ENCODE measurements around the gene PITX3.
A peak's percentile ranks its signal among the peaks of the same experiment; 100 is the strongest.
"Not testable (repeated sequence)": the region's sequence is repeated elsewhere in the genome, so short reads cannot be mapped to it uniquely, and the experiment has no call there.

PITX3 gene

DNA sequence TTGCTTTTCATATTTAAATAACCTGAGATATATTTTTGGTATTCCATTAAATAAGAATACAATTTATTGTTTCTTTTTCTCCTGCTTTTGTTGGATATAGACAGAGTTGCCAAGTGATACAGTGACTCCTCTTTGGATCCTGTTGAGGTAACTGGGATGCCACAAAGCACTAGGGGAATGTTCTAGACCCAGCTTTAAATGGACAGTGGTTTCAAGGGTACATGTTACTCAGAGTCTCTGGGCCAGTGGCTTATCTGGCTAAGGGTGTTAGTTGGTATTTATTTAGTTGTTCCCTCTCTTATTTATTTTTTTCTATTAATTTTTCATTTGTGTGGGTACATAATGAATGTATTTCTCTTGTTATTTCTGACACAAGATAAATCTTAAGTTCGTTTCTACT, 13.1 kb upstream of the PITX3 start:
- DNase-seq, result no peak

DNA sequence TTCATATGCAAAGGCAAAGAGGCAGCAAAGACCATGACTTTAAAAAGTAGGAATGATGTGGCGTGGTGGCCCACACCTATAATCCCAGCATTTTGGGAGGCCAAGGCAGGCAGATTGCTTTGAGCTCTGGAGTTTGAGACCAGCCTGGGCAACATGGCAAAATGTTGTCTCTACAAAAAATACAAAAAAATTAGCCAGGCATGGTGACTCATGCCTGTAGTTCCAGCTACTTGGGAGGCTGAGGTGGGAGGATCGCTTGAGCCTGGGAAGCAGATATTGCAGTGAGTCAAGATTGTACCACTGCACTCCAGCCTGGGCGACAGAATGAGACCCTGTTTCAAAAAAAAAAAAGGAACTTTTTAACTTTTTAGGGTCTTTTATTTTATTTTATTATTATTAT, 11.2 kb upstream of the PITX3 start:
- not testable (repeated sequence) for DNase-seq

DNA sequence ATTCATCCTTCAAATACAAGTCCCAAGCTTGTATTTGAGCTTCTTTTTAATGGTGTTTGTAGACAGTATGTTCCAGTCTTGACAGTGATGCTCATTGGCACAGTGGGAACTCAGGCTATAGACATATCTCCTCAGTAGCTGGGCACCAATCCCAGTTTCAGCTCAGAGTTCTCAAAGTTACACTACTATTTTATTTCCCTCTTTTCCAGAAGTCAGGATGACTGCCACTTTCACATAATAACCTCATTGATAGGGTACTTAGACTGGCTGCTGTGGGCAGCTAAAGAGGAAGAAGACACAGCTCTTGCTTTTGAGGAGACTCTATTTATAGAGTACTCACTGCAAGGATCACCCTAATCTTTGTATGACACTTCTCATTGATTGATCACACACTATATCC, 6.4 kb upstream of the PITX3 start:
- no peak for DNase-seq

DNA sequence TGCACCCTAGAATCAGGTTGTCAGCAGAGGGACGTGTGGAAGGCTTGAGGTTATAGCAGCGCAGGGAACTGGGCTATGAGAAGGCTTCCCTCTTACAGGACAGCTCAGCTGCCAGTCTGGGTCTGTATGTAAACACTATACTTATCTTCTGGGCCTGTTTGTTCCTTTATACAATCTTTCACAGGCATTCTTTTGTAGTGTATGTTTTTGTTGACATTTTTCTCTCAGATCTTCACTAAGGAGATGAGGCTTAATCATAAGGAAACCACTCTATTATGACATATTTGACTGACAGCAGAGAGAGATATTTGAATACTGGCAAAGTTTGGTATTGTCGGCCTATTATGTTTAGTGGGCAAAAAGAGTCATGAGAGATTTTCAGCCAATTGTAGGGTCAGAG, 4.9 kb upstream of the PITX3 start:
- no peak for DNase-seq

DNA sequence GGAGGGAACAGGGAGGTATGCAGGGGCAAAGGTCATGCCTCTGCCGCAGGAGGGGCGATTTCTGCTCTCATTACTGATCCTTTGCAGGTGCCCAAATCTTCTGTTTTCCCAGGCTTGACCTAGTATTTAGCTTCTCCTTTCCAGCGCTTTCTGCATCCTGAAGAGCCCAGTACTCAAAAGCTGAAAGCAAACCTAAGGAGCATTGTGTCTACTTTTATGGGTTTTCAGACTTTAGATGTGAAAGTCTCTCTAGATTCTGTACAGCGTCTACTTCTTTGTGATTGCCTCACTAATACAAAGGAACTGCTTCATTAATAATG, 4.6 kb upstream of the PITX3 start:
- DNase-seq, result no peak

DNA sequence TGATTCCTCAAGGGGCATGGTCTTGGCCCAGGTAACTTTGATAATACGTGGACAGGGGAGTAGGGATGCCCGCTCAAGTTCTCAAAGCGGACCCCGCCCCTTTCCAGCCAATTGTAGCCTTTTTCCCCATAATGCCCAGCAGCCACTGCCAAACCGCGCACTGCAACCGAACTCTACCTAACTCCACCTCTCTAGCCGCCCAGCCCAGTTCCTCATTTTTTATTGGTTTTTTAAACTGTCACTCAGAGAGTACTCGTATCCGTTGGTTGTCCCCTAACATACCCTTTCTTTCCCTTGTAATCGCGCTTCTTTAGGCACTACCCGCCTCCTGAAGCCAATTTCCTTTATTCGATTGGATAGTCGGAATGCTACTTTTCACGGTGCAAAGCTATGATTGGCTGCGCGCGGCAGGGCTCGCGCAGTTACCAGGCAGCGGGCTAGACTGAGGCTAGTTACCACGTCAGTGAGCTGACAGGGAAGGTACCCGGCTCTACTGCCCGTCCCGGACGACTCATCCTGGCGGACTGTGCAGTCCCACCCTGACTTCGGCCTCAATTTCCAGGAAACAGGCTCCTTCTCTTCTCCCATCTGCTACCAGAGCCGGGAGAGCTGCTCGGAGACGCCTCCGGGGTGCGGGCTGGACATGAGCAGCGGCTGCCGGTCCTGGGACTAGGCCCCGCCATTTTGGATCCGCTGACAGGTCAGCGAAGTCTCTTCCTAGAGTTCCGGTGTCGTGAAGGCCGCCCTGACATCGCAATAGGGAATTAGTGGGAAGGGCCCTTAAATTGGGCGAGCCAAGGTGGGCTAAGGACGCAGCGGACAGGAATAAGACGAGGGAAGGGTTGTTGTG, 4.0 kb upstream of the PITX3 start, which contains the start of gene GBF1:
Gene GBF1 (plus strand): TSS at position 451 of the 850 bp plus-strand sequence. CDS start 13,407 bp downstream, outside the sequence.
- peak; percentile 99 for DNase-seq

DNA sequence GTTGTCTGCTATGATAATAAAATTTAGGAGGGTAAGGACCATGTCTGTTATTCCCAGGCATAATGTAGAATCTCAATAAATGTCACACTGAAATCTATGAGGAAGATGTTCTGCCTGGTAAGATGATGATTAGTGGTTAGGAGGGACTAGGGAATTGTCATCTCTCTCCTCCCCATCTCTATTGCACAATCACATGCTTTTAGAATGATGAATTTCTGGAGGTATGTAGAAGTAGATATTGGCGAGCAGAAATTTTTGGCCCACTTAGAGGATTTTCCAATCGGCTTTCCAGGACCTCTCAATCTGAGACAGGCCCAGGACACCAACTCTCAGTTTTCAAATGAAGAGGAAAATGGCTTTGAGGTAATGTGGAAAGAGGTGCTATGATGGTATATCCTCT, 2.0 kb upstream of the PITX3 start:
- DNase-seq, result no peak

DNA sequence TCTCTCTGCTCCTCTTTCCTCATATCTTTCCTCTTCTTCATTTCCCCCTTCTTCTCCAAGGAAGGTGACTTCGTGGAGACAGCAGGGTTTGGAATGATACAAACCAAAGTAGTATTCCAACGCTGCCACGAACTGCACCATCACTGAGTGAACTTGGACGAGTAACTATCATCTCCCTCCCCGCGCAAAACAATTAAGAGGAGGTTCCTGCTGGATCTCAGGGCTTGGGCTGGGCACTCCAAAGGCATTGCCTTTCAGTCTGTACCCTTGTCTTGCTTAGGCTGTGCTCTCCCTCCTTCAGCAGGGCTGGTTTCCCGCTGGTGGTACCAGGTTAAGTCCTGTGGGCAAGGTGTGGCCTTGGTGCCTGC, 790 bp upstream of the PITX3 start:
- DNase-seq, result no peak

DNA sequence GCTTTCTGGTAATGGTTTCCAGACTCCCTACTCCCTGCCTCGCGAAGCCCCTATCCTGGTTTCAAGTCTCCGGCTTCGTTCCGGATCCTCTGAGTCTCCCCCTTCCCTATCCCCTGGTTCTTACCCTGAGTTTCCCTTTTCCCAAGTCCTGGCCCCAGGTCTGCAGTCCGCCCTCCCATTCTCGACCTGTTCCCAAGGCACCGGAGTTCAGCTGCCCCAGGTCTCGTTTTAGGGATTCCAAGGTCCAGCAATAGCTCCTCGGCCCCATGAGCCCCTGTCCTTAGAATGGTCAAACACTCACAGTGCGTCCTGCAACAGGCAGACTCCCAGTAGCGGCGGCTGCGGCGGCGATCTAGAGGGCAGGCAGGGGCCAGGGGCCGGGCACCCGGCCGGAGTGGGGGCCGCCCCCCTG, 274 bp downstream of the PITX3 start:
- DNase-seq, result no peak

DNA sequence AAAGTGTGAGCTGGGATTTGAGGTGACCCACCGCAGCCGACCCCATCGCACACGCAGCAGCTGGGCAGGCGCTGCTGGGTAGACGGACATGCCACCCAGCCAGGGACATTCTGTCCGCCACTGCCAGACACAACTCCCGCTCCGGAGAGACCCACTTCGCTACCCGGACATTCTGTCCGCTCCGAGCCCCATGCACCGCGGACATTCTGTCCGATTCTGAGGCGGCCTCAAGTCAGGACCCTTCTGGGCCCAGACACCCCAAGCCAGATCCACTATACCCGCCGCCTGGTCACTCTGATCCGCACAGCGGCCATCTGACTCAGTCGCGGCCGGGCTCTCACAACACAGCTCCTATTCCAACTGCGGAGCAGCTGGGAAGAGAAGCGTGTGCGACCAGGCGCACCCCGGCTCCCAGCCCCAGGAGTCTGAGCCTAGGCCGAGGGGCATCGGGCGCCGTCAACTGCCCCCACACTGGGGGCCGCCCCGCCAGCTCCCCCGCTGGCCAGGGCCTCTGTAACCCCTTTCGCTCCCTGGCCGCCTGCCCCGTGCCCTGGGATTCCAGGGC, 763 bp downstream of the PITX3 start:
- DNase-seq, result no peak

DNA sequence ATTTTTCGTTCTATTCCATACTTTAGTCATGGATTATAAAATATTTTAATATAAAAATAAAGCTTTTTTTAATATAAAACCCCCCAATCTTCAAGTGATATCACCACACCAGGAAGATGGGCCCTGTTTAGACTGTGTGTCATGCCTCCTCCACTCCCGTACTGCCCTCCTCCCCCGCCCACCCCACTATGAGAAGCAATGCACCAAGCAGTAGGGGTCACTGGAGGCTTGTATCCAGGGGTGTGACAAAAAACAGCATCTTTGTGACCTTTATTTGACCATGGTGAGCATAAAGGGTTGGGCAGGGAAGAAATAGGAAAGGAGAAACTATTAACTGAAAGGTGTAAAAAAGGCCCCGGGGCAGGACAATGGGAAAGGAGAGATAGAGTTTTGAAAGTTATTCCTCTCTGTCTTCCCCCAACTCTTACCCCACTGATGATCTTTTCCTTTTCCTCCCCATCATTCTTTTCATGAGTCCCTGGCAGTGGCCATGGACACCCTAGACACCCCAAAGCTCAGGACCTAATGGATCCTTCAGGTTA, 3.5 kb downstream of the PITX3 start:
- DNase-seq, result no peak

DNA sequence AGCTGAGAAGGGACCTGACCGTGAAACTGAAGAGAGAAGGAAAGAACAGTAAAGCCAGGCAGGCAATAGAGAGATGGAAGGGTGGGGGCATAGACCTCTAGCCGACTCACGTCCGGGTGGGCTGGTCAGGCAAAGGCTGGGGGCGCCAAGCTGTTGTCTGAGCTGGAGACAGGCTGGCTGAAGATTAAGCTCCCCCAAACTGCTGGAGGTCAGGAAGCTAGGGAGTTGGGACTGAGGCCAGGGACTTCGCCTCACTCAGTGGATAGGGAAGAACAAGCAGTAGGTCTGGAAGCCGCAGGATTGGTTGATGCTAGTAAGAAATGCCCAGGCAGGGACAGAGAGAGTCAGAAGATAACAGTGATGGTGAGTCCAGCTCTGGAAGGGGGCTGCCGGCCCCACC, 5.3 kb downstream of the PITX3 start:
- no peak for DNase-seq

DNA sequence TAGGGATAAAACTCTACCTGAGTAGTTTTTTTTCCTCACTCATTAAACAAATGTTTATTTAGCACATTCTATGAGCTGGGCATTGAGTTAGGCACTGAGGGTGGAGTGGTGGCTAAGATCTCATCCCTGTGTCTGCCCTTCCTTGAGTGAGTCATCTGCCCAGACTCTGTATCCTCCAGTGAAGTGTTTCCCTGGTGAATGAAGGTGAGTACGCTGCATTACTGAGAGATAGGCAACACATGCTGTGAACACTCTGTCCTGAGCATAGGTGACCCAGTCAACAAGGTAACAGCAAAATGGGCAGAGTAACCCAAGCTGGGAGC, 5.8 kb downstream of the PITX3 start:
- no peak for DNase-seq

DNA sequence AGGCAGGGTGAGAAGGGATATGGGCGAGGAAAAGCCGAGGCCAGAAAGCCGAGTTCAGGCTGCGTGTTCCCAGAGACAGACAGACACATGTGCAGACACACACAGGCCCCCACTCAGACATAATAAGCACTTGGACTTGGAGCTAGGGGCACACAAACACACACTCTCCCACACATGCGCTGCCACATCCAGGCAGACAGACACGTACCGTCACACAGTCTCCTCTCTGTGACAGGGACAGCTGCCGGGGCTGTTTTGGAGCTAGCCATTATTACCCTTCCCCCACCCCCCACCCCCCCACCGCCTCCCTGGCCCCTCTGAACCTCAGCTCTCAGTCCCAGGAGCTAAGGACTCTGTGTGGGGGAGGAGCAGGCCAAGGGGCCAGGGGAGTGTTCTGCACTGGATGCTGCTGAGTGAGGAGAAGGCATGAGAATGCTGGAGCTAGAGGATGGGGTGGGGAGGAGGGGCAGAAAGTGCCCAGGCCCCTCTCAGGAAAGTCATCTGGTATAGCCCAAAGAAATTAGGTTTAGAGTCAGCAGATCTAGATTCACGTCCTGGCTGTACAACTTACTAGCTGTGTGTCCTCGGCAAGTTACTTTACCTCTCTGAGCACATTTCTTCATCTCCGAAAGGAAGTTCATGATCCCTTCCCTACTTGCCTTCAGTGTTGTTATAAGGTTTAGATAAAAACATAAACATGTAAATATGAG, 6.3 kb downstream of the PITX3 start:
- no peak for DNase-seq

DNA sequence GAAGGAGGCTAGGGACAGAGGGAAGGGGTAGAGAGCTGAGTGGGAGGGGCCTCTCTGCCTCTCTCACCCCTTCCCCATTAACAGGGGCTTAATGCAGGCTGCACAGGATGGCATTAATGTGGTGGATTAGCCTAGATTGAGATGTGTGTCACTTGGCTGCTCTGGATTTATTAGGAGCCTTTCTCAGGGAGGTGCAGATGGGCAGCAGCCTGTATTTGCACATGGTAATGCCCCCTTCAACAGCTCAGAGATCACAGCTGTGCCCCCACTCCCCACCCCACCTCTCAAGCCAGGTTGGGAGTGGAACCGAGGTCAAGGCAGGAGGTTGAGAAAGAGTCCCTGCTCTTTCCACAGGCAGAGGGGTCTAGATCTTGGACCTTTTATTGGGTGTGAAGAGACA, 7.3 kb downstream of the PITX3 start:
- DNase-seq, result no peak

DNA sequence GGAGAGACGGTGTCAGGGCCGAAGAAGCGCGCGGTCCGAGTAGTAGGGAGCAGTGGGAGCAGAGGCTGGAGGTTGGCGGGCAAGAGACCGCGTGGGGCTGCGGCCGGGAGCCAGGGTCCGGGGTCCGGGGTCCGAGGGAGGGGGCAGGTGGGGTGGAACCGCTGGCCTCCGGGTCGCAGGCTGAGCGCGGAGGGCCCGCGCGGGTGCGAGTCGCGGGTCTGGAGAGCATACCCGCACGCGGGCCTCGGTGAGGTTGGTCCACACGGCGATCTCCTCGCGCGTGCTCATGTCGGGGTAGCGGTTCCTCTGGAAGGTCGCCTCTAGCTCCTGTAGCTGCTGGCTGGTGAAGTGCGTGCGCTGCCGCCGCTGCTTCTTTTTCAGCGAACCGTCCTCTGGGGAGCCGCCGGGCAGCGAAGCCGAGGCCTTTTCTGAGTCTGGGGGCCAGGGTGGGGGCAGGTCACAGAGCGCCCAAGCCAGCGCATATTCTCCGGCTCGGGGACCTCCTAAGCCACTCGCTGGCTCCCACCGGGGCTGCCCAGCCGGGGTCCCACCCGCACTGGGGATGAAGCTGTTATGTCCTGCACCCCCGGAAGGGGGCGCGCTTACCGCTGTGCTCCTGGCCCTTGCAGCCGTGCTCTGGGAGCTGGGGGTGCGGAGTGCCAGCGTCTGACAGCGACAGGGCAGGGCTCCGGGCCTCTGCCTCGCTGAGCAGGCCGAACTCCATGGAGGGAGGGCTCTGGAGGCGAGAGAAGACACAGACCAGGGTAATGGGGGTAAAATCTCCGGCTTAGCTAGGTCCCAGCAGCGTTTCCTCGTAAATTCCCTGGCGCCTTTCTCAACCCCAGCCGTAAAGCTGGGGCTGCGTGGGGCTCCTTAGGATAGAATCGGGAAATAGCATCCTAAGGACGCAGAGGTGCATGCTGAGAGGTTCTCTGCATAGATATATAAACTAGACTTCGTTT, 9.7 kb downstream of the PITX3 start:
- no peak for DNase-seq

DNA sequence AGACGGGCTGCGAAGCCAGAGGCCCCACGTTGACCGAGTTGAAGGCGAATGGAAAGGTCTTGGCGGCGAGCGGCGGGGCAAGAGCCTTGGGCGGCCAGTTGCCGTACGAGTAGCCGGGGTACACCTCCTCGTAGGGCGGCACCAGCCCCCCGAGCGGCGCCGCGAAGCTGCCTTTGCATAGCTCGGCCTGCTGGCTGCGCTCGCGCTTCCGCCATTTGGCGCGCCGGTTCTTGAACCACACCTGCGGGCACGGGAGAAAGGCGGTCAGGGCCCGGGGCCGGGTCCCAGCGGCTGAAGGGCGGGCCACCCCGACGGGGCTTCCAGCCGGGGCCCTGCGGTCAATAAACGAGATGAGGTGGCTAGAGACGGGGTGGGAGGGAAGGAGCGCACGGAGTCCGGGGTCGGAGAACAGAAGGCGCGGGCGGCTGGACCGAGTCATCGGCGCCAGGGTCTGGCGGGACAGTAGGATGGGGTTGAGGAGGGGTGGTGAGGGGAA, 10.4 kb downstream of the PITX3 start:
- DNase-seq, result no peak

DNA sequence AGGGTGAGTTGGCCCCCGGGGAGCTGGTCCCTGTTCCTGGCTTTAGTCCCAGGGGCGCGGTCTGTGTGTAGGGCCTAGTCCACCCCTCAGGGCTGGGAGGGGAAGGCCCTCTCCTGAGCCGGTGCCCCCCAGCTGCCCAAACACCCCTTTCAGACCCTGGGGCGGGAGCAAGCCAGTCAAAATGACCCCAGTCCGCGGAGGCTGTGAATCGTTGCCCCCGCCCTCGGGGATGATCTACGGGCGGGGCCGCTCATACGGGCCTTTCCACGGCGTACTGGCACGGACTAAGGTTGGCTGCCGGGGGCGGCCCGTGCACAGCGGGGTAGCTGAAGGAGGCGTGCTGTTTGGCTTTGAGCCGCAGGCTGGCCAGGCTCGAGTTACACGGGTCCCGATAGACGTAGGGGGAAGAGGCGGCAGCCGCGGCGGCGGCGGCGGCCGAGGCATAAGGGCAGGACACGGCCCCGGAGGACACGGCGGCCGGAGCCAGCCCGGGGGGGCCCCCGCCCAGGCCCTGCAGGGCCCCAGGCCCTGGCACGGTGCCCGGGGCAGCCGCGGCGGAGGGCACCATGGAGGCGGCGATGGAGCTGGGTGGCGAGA, 10.9 kb downstream of the PITX3 start:
- no peak for DNase-seq

DNA sequence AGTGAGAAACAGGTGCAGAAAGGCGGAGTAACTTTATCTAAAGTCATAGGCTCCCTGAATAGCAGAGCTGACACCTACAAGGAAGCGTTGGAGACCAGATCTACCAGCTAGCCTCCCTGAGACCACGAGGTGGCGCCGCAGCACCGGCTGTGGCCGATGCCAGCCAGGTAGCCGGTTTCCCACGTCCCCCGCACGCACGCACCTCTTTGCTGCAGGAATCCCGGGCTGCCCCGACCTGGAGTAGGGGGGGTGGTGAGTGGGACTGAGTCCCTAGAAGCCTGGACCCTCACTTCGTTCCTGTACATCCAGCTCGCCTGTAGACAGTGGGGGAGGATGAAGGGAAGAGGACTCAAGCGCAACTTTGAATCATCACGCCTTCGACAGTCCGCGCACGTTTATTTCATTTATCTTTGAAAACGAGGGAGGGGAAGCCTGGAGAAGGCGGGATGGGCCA, 11.5 kb downstream of the PITX3 start:
- DNase-seq, result peak; percentile 61

DNA sequence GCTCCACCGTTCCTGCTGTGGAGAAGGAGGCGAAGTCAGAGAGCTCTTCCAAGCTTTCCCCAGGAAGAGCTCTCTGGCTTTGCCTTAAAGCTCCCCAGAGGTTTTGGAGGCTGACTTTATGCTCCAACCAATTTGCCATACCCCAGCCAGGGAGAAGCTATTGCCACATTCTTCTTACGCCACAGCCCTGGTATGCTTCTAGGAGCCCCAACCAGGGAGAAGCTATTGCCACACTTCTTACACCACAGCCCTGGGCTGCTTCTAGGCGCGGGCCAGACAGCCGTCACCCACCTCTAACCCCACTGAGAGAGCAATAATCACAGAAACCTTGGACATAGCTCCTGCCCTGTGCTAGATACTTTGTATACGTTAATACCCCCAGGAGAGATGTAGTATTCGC, 14.3 kb downstream of the PITX3 start:
- DNase-seq, result no peak

DNA sequence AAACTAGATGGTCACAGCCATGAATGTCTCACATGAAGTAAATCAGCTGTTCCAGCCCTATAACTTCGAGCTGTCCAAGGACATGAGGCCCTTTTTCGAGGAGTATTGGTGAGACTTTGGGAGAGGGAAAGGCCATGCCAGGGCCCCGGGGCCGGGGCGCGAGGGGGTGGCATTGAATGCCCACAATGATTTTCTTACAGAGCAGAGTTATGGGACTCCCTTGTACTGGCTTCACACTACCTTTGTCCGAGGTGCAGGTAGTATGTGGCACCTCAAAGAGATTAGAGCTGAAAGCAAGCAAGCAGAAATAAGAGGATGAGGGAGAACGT, 14.8 kb downstream of the PITX3 start:
- DNase-seq, result no peak
